K562 (cell line): Measurements from ENCODE around the gene KDM5A. TPM values are rescaled to one million over a fixed set of nuclear protein-coding genes. Genes with fewer than 3 reads are reported as not detected.

Experiments
- ATF1 ChIP-seq, 2 experiments: fragments of 450-650 bp in 1 of 2; IDR thresholded peaks; 2 replicates each; pipeline ENCODE4 v1.6.1; 2016; ENCODE audit warnings: missing compliant biosample characterization in 1 of 2, missing genetic modification characterization in 1 of 2
- BMI1 ChIP-seq: fragments of 150-350 bp; IDR thresholded peaks from 2 replicates; pipeline ENCODE4 v1.6.1; 2014; ENCODE audit warnings: low read length
- CREM ChIP-seq: IDR thresholded peaks from 2 replicates; pipeline ENCODE4 v1.6.1; 2014; ENCODE audit warnings: antibody characterized with exemption, low read depth
- CXXC5 ChIP-seq: fragments of 250-450 bp; sonication (Bioruptor Pico); IDR thresholded peaks from 2 replicates; pipeline ENCODE4 v1.8.0; 2022; ENCODE audit warnings: inconsistent platforms, mild to moderate bottlenecking, moderate library complexity
- JUND ChIP-seq, 2 experiments: IDR thresholded peaks; 2 replicates in 1 of 2; 3 replicates in 1 of 2; pipeline ENCODE4 v1.6.1; 2011; ENCODE audit warnings: borderline replicate concordance in 2 of 2, low read depth in 2 of 2, low read length in 2 of 2, improper control_type of control experiment in 1 of 2, missing biosample characterization in 1 of 2, missing genetic modification characterization in 1 of 2, missing genetic modification reagents in 1 of 2
- LARP7 ChIP-seq: fragments of 450-650 bp; IDR thresholded peaks from 2 replicates; pipeline ENCODE4 v1.6.1; 2016
- LCOR ChIP-seq: sonication (generic); formaldehyde crosslinking; IDR thresholded peaks from 2 replicates; pipeline ENCODE4 v1.8.0; 2022; ENCODE audit warnings: mild to moderate bottlenecking, missing genetic modification reagents
- MBD1 ChIP-seq: fragments of 250-450 bp; sonication (Bioruptor Pico); IDR thresholded peaks from 2 replicates; pipeline ENCODE4 v1.8.0; 2022; ENCODE audit warnings: inconsistent platforms
- NCOA6 ChIP-seq: fragments of 450-650 bp; IDR thresholded peaks from 2 replicates; pipeline ENCODE4 v1.6.1; 2017; ENCODE audit warnings: mild to moderate bottlenecking
- NFIC ChIP-seq: fragments of 450-650 bp; IDR thresholded peaks from 2 replicates; pipeline ENCODE4 v1.6.1; 2017; ENCODE audit warnings: mild to moderate bottlenecking, inconsistent platforms
- NKRF ChIP-seq: fragments of 450-650 bp; IDR thresholded peaks from 2 replicates; pipeline ENCODE4 v1.6.1; 2016; ENCODE audit warnings: borderline replicate concordance
- POLR3A ChIP-seq: IDR thresholded peaks from 2 replicates; pipeline ENCODE4 v1.6.1; 2011; ENCODE audit warnings: borderline replicate concordance, mild to moderate bottlenecking, moderate library complexity; ENCODE audit not compliant: insufficient read length, insufficient read depth; ENCODE audit errors: extremely low read depth
- SPI1 ChIP-seq: IDR thresholded peaks from 2 replicates; pipeline ENCODE4 v1.6.1; 2011; ENCODE audit warnings: low read depth, low read length, control low read depth, borderline replicate concordance
- SUPT5H ChIP-seq: fragments of 450-650 bp; IDR thresholded peaks from 2 replicates; pipeline ENCODE4 v1.6.1; 2016
- TAF7 ChIP-seq: fragments of 450-650 bp; IDR thresholded peaks from 2 replicates; pipeline ENCODE4 v1.6.1; 2016; ENCODE audit warnings: missing genetic modification characterization, missing compliant biosample characterization
- TGIF2 ChIP-seq: sonication (generic); formaldehyde crosslinking; IDR thresholded peaks from 2 replicates; pipeline ENCODE4 v1.8.1; 2022; ENCODE audit warnings: mild to moderate bottlenecking, missing genetic modification reagents, moderate library complexity
- ZBTB33 ChIP-seq: sonication (generic); formaldehyde crosslinking; IDR thresholded peaks from 2 replicates; pipeline ENCODE4 v1.8.1; 2023; ENCODE audit warnings: mild to moderate bottlenecking, missing genetic modification reagents
- ZFX ChIP-seq: sonication (generic); formaldehyde crosslinking; IDR thresholded peaks from 2 replicates; pipeline ENCODE4 v1.8.0; 2022; ENCODE audit warnings: mild to moderate bottlenecking, missing genetic modification reagents, moderate library complexity
- polyA plus RNA-seq, 8 experiments: library from polyadenylated mRNA; depleted of rRNA in 4 of 8; stranded (reverse) in 5 of 8; unstranded in 3 of 8; fragments of >200 nt; fragmentation: Nextera tagmentation in 2 of 8; fragmentation: Illumina TruSeq in 1 of 8; extraction: Ambion mirVana in 2 of 8; extraction: Trizol in 1 of 8; gene quantifications; 2 replicates each; pipeline versions ENCODE4 v1.2.1 to v1.2.3, GENCODE V29; 2011 to 2014; ENCODE audit warnings: inconsistent platforms in 1 of 8, missing spikeins in 1 of 8
- total RNA-seq, 7 experiments: library from RNA; depleted of rRNA in 6 of 7; stranded (reverse); fragments of >200 nt in 6 of 7; fragmentation: Illumina TruSeq in 2 of 7; extraction: Trizol in 2 of 7; gene quantifications; 2 replicates each; pipeline versions ENCODE4 v1.2.1 to v1.2.3, GENCODE V29; 2011 to 2021; ENCODE audit warnings: low replicate concordance in 1 of 7
- TF ChIP-seq, protein P1 (sequence below): fragments of 200-400 bp; formaldehyde crosslinking; IDR thresholded peaks from 2 replicates; pipeline ENCODE4 v1.6.1; 2017; ENCODE audit warnings: mild to moderate bottlenecking, low read depth, low read length, moderate library complexity

KDM5A gene
- total and polyA plus RNA-seq, 9 of the 15 experiments (the other 6 are each of a cell fraction or from before 2014, with no cell fraction given), result 5.5 to 35.1 (median 13.1) TPM

GRCh38 chr12:389142-390096, at the start of gene KDM5A (continued):
- TF ChIP-seq TGIF2 (CRISPR knock-in tag) (no peak), NKRF (peak; percentile 72; the same call in 1 of the 2 replicates), NCOA6 (peak; percentile 55; the same call in 1 of the 2 replicates), SPI1 (no peak), JUND (IDR thresholded peaks at IDR 0.05; ENCODE audit: borderline replicate concordance, low read depth, low read length) (0 out of 2 replicates have a peak, but pooled peaks have one; percentile 11), JUND (tag; IDR thresholded peaks at IDR 0.05; ENCODE audit: borderline replicate concordance, low read depth, low read length) (no peak; the same call in 2 of the 3 replicates), LCOR (CRISPR knock-in tag) (0 out of 2 replicates have a peak, but pooled peaks have one; percentile 43), LARP7 (no peak), ATF1 (CRISPR knock-in tag; IDR thresholded peaks at IDR 0.05) (peak; percentile 80), ATF1 (tag; IDR thresholded peaks at IDR 0.05) (peak; percentile 97), CXXC5 (CRISPR knock-in tag) (peak; percentile 74), CREM (peak; percentile 97), POLR3A (no peak), ZBTB33 (CRISPR knock-in tag) (no peak), TAF7 (peak; percentile 67), NFIC (peak; percentile 51; the same call in 1 of the 2 replicates), SUPT5H (peak; percentile 69), ZFX (CRISPR knock-in tag) (peak; percentile 35), BMI1 (no peak), MBD1 (CRISPR knock-in tag) (no peak)
- TF ChIP-seq, protein P1, sequence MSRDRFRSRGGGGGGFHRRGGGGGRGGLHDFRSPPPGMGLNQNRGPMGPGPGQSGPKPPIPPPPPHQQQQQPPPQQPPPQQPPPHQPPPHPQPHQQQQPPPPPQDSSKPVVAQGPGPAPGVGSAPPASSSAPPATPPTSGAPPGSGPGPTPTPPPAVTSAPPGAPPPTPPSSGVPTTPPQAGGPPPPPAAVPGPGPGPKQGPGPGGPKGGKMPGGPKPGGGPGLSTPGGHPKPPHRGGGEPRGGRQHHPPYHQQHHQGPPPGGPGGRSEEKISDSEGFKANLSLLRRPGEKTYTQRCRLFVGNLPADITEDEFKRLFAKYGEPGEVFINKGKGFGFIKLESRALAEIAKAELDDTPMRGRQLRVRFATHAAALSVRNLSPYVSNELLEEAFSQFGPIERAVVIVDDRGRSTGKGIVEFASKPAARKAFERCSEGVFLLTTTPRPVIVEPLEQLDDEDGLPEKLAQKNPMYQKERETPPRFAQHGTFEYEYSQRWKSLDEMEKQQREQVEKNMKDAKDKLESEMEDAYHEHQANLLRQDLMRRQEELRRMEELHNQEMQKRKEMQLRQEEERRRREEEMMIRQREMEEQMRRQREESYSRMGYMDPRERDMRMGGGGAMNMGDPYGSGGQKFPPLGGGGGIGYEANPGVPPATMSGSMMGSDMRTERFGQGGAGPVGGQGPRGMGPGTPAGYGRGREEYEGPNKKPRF, result no peak
